ENCODE data around the gene DNM1.

DNA sequence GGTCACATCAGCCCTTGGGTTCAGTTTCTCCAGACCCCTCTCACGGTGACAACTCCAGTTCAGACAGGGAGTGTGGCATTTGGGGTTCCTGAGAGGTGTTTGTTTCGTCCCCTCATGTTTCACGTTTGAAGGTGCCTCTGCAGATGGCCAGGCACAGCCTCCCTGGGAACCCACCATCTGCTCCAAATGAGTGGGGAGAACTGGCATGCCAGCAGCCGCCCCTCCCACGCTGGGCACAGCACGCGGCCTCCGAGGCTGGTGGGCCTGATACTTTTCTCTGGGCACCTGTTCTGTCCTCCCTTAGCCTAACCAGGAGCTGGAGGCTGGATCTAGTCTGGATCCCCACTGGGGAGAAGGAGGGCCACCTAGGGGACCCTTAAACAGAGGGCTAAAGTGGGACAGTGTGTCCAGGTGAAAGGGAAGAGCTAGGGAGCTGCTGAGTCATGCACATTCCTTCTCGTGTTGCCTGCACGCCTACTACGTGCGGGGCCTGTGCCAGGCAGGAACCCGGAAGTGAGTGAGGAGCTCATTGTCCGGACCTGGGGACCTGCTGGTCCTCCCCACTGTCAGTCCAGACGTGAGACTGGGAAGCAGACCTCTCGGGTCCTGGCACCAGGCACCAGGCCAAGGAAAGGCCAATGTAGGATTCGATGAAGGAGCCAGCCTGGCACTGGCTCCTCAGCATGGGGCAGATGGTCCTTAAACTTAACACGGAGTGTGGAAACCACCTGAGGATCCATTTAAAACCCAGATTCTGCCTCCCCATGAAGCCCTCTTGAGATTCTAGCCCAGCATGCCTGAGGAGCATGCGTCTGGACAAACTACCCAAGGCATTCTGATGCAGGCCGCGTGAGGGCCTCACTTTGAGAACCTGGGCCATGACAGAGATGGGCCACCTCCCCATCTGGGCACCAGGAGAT, 11.7 kb downstream of the DNM1 start:
- no peak for TF ChIP-seq CTCF (IDR thresholded peaks at IDR 0.05)
- TF ChIP-seq EZH2 (IDR thresholded peaks at IDR 0.05): no peak
- TF ChIP-seq EZH2phosphoT487 (IDR thresholded peaks at IDR 0.05): no peak

Data from neural progenitor cell (in vitro differentiated cells).